NCI-H2107 (cell line): ENCODE measurements around the gene MARCHF3.
A peak's percentile ranks its signal among the peaks of the same experiment; 100 is the strongest.
"Not testable (repeated sequence)": the region's sequence is repeated elsewhere in the genome, so short reads cannot be mapped to it uniquely, and the experiment has no call there.

Source experiments
- DNase-seq: peaks from one replicate; lab custom pipeline; 2025; lab: John Stamatoyannopoulos, UW

MARCHF3 gene

DNA sequence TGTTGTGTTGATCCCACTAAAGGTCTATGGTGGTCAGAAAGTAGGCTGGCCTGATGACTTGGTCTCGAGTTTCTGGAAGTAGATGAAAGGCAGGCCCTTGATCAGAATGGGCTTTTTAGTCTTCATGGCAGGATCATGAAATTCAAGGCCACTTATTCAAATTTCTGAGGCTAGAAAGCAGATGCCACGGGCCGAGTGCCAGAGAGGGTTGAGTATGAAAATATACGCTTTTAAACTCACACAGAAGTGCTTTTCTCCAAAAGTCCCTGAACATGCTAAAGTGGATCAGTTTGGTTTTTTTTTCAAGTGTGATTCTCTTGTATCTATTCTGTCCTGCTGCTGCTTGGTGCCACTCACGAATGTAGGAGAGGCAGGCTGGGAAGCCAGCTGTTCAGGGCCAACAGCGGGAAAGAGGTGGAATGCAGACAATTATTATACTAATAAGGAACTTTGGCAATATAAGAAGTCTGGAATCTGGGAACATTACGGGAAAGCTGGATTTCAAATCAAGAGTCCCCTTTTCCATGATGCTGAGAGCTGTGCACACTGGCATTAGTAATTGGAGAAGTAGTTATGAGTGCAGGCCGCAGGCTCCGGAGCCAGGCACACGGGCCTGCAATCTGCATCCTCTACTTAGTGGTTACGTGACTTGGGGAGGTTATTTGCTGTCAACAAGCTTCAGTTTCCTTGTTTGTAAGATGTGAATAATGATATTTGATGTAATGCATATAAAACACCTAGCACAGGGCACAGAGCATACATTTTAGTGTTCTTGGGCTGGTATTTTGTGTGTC lies 157.6 kb downstream of the MARCHF3 start:
- DNase-seq: peak; percentile 18

DNA sequence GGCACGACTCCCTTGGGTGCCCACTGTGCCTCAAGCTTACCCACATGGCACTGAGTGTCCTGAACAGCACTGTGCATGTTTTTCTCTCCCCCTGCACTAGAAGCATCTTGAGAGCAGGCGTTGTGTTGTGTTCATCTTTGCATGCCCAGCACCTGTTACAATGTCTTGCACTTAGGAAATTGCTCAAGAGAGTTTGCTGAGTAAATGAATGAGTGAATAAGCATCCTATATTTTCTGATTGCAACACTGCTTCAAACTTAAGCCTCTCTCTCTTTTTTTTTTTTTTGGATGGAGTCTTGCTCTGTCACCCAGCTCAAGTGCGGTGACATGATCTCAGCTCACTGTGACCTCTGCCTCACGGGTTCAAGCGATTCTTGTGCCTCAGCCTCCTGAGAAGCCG lies 158.9 kb downstream of the MARCHF3 start:
- no peak for DNase-seq

DNA sequence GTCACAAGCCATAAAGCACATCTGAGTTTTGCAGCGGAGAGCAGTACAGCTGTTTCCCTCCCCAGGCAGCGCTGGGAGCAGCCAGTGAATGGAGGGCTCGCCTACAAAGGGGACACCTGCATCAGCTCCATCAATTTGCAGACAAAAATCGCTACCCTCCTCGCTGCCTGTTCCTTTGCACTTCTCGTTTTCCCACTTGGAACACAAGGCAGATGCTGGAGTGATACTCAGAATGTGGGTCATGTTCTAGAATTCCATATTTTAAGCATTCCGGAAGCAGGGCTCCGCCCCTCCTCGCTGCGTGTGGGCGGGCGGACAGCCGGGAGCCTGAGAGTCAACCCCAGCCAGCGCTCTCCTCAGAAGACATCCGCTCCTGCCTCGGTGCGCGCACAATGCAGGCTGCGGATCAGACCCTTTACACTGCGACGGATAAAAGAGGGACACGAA lies 161.3 kb downstream of the MARCHF3 start:
- no peak for DNase-seq

DNA sequence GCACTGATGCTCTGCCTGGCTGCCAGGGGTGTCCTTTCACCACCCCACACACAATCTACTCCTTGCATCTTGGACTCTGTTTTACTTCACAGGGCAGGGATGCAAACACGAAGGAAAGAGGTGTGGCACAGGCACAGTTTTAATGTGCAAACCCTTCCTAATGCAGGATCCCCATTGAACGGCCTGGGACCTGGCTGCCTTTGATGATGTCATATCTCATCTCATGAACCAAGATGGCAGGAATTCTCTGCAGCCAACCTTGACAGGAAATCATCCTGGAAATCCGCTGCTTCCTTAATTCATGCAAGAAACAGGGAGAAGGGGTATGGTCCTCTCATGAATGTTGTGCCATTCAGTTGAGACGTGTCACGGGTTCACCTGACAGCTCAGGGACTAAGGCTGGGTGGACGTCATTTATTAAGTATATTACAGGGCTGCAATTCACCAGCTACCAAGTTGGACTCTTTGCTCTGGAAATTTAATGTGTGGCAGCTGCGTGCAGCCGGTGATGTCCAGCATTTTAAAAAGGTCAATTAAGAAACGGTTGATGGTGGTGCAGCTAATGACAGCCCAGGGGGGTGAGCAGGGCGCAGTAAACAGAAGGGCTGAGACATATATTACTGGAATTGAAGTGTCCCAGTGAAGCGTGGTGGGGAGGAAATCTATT lies 161.9 kb downstream of the MARCHF3 start:
- DNase-seq: no peak

DNA sequence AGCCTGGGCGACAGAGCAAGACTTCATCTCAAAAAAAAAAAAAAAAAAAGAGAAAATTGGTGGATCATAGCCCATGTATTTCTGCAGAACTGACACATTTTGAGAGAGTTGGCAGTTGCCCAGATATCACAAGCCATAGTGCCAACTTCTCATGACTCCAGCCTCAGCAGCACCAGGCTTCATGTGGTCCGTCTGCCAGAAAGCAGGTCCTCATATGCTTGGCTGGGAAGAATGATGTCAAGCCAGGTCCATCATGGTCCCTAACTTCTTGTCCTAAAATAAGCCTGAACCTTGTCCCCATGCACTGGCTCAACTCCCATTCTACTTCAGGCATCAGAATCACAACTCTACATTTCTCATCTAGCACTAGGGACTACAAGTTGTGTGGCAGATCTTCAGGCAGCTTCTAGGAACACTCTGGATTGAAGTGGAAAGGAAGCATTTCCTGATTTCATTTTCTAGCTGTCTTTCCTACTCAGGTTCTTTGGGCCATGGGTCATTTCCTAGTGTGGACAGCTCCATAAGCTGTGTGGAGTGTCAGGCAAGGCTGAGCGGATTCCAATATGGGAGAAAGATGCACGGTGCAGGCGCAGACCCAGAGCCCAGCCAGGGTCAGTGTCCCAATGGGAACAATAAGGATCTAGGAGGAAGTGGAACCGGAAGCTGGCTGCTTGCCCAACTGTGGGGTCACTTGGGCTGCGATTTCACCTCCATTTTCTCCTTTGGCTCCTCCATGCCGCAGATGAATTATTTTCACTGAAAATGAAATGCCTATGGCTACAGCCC lies 163.3 kb downstream of the MARCHF3 start:
- DNase-seq: no peak

DNA sequence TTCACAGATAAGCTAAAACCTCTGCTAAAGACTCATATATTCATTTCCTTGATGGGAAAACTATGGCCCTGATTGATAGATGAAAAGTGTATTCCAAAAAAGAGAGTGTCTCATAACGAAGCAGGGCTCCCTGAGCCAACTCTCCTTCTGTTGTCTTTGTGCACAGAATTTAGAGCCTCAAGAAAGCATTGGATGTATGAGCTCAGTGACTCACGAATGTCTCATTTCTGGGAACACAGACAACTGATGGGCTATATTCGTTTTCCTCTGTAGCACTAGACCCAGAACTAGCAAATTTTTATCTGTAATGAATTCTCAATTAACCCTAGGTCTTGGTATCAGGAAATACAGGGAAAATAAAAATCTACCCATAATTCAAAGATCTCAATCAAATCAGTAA lies 165.1 kb downstream of the MARCHF3 start:
- DNase-seq: no peak

DNA sequence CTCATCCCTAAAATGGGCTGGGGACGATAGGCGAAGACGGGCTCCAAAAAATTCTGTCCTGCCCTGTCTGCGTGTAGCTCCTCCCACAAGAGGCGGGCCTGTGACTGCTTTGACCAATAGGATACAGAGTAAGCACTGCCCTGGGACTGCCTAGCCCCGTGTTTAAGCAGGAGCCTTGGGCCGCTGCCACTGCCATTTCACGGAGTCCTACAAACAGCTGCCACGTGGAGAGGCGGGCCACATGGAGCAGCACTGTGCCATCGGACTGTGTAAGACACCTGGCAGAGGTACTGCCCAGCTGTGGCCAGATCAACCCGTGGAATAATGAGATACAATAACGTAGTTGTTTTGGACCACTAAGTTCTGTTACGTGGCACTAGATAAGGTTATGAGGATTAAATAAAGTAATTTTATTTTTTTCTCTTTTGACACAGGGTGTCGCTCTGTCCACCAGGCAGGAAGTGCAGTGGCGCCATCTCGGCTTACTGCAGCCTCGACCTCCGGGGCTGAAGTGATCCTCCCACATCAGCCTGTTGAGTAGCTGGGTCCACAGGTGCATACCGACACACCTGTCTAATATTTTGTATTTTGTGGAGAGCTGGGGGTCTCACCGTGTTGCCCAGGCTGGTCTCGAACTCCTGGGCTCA lies 166.2 kb downstream of the MARCHF3 start:
- DNase-seq: no peak

DNA sequence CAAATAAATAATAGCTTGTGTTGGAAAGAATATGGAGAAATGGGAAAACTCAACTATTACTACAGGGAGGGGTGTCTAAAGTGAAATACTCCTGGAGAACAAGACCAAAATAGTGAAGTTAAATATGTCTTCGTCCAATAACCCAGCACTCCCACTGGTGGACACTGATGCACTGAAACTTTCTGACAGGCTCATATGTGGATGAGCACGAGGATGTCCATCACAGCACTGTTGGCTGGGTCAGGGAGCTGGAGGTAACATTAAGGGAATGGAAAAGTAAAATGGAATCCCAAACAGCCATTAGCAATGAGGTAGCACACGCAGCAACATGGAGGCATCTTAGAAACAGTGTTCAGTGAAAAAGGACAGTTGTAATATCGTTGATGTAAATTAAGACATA lies 167.0 kb downstream of the MARCHF3 start:
- no peak for DNase-seq

DNA sequence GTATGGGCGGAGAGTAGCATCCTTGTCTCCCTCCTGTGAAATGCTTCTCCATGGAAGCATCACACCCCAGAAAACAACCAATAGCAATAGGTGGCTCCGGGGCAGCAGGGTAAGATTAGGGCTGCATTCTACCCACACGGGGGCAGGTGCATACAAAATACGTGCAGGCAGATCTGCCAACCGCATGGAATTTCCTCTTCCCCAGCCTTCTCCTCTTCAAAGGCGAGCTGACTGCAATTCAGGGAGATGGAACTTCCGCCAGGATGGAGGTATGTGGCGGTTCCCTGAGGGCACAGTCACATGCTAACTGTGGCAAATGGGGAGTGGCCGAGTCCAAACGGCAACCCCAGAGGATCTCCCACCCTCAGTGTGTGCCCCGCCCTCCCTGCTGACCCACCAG lies 171.9 kb downstream of the MARCHF3 start:
- no peak for DNase-seq

DNA sequence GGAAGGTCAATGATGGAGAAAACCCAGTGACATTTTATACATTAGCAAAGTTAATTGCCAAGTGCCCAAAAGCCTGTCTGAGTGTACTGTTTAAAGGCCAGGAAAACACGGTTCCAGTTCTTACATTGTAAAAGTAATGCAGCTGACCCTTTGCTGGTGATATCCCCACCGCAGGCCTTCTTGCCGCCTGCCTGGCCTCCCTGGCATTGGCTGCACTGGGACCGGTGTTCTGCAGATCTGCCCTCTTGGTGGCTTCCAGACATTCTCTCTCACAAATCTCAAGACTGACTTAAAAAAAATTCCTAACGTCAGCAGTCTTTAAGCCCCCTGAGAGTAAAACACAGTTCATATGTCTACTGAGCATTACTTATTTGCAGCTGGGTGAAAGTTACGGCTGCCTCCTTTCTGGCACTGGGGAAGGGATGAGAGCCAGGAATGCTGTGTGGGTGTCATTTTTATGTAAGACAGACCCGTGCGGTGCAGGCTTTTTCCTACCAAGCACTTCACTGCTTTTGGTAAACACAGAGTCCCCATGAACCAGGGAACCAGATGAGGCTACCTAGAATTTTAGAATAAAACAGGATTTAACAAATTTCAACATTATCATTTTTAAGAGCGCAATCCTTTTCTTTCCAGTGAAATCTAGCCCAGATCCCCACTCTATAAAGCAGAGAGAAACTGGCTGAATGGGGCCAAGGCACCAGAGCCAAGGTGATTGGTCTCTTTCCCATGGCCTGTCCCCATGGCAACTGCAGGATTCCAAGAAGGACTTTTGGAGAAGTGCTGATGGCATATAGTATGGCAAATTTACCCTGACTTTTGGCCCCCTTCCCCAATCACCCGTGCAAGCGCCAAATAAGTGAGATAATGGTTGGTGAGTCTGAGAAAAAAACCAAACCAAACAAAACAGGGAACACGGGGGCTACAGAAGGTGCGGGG lies 172.6 kb downstream of the MARCHF3 start:
- no peak for DNase-seq

DNA sequence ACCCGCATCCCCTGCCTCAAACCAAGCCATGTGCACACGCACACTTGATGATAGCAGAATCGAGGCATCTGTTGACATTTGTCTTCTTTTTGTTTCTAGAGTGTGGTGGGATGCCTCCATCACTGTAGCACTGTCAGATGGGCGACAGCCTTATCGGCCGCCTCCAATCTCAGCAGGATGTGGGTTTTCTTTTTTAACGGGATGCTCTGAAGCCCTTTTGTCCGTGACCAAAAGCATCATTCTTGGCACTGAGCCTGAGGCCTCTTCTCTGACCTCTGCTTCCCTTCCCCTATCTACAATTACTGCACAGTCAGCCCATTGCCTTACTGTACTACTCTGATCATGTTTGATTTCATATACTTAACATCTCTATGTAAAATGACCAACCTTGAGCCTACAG lies 175.1 kb downstream of the MARCHF3 start:
- DNase-seq: no peak

DNA sequence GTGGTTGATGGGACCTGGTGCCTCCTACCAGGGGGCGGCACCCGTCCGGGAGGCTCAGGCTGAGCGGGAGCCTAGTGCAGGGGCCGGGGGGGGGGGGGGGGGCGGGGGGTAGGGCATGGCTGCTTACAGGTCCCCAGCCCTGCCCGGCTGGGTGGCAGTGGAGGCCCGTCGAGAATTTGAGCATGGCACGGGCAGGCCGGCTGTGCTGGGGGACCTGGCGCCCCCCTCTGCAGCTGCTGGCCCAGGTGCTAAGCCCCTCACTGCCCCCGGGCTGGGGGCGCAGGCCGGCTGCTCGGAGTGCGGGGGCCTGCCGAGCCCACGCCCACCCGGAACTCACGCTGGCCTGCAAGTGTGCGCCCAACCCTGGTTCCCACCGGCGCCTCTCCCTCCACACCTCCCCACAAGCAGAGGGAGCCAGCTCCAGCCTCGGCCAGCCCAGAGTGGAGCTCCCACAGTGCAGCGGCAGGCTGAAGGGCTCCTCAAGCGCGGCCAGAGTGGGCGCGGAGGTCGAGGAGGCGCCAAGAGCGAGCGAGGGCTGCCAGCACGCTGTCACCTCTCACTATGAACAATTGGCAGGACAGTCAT lies 175.7 kb downstream of the MARCHF3 start:
- DNase-seq: no peak

DNA sequence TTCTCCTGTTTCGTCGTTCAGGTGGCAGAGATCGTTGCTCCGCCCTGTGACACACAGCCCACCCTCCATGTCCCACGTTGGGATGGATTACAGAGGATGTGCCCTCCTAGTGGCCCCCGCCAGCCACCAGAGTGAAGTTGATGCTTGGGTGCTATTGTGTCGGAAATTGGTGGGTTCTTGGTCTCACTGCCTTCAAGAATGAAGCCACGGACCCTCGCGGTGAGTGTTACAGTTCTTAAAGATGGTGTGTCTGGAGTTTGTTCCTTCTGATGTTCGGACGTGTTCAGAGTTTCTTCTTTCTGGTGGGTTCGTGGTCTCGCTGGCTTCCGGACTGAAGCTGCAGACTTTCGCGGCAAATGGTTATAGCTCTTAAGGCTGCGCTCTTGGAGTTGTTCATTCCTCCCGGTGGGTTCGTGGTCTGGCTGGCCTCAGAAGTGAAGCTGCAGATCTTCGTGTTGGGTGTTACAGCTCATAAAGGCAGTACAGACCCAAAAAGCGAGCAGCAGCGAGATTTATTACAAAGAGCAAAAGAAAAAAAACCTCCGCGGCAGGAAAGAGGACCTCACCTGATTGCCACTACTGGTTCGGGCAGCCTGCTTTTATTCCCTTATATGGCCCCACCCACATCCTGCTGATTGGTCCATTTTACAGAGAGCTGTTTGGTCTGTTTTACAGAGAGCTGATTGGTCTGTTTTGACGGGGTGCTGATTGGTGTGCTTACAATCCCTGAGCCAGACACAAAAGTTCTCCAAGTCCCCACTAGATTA lies 176.6 kb downstream of the MARCHF3 start:
- not testable (repeated sequence) for DNase-seq

DNA sequence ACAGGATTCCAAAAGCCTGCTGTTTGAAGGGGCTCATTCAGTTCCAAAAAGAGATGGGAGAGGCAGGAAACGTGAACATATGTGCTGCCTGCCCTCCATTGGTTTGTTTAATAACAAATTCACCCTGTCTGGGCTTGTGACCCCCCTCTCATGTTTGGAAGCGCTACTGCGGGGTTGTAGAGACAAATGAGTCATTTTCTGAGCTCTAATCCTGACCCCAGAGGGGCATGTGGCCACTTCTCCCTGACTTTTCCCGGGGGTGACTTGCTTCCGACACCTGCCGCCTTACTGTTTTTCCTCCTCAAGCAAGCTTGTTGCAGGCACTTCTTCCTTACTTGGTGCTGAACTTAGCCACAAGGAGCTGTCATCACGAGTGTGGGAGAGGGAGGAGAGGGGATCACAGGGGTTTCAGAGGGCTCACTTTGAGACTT lies 177.5 kb downstream of the MARCHF3 start:
- no peak for DNase-seq

DNA sequence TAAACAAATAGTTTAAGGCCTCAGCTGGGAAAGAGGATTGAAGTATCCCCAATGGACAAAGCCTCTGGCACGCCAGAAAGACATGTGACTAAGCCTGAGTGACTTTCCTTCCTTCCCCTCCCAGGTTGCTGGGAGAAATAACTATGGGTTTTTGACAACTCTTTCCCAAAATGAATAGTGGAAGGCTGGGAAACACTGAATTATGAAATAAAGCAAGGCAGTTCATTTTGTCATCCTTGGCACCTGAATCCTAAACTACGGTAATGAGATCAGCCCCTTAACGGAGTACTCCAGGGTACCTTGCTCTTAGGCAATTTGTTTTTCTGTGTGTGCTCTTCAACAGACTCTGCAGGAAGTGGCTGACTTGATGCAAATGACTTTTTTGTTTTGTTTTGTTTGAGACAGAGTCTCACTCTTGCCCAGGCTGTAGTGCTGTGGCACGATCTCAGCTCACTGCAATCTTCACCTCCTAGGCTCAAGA lies 178.2 kb downstream of the MARCHF3 start:
- DNase-seq: no peak

DNA sequence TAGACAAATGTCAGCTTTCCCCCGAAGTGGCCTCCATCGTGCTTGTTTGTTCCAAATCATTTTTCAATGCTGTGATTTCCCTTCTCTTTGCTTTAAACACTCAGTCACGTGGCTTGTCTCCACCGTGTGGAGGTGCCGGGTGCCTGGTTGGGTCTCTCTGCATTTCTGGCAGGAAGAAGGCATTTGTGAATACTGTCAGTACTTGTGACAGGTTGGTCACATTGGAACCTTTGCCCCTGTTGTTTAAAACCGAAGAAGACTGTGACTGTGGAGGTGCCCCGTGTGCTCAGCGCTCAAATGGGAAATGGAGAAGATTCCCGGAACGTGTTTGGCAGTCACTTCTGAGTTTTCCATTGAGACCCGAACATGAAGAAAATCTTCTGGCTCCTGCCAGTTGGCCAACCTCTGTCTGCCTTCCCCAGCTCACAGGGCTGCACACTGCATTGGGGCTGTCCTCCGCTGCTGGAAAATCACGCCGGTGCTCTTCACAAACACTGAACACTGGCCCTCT lies 178.8 kb downstream of the MARCHF3 start:
- no peak for DNase-seq

DNA sequence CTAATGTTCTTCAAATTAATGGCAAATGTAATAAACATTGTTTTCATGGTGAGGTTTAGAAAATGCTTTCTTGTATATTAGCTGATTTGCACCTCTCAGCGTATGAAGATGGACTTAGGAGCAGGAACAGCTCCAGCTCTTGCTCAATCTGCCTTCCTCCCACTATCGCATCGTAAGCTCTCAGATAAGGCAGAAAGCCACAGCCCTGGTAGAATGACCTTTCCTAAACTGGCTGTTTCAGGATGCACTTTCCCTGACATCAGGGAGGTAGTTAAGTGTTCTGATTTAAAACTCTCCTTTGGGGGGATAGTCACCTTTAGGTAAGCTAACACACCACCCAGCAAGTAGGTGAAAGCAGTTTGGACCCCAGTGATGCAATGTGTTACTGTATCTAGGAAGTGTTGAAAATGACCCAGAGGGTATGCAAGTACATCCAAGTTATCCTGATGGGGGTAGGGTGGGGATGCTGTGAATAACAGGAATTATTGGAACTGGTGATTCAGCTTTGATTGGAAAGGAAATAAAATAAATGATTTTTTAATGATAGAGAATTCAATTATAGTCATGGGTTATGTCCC lies 181.2 kb downstream of the MARCHF3 start:
- DNase-seq: no peak

DNA sequence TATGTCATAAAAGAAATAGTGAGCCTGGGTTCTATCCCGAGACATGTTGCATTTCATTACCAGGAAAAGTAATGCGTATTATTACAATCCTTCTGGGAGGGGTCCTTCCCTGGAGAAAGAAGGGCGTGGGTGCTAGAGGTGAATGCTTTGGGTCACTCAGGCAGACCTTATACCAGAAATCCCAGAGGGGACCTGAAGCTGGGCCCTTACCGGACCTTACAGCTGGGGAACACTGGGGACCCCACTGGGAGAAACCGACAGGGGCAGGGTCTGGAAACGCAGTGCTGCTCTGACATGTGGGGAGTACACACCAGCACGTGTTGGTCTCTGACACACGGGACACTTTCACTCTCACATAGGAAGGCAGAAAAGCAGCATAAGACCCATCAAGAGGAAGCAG lies 182.1 kb downstream of the MARCHF3 start:
- DNase-seq: no peak

DNA sequence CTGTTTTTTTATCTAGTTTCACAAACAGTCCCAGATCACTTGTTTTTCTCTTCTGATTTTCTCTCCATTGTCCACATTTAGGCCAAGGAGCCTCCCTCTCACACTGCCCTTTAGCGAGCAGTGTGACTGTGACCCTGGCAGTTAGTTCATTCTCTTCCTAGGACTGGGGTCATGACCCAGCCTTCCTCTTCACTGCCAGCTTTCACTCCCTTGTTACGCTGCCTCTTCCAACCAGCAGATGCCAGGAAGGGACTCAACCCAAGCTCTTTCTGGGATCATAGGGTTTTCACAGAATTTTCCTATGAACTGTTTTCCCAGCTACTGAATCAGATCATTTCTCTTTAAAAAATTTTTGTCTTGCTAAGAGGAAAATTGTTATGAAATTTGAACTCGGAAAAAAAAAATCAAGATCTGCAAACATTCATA lies 182.5 kb downstream of the MARCHF3 start:
- DNase-seq: no peak
